PC-9 (cell line): ENCODE measurements around the gene MDC1.

ENCODE experiments used
- CTCF ChIP-seq: fragments of 200-600 bp; sonication (generic); conservative IDR thresholded peaks from 2 replicates; pipeline ENCODE4 v1.6.1; 2017; ENCODE audit warnings: mixed run types, antibody characterized with exemption, mild to moderate bottlenecking, moderate library complexity
- EZH2 ChIP-seq: fragments of 200-600 bp; sonication (generic); IDR thresholded peaks from 2 replicates; pipeline ENCODE4 v1.8.0; 2017; ENCODE audit warnings: antibody characterized with exemption, low read depth

- no peak for TF ChIP-seq CTCF
- TF ChIP-seq EZH2: no peak
Observed at GRCh38 chr6:30711758-30712380, 5.2 kb downstream of the MDC1 start.
